Liver (tissue), 9 donors: Measurements from ENCODE around the gene TMEM139. TPM values are rescaled to one million over a fixed set of nuclear protein-coding genes. Genes with fewer than 3 reads are reported as not detected.

ENCODE experiments used
- DNase-seq: peaks from one replicate; pipeline ENCODE4 v3.0.0-alpha.2; 2017; ENCODE audit warnings: low spot score
- H3K27ac ChIP-seq, 2 donors: one replicate each; pipeline ENCODE4 v1.7.0; 2013; ENCODE audit warnings: inconsistent platforms in 2 of 2, low read length in 2 of 2, control low read depth in 1 of 2, low read depth in 1 of 2, mild to moderate bottlenecking in 1 of 2
- H3K27me3 ChIP-seq, 4 donors: one replicate each; pipeline versions ENCODE4 v1.6.1 to v1.7.0; 2013; ENCODE audit warnings: low read length in 3 of 4, inconsistent platforms in 1 of 4, mild to moderate bottlenecking in 1 of 4, moderate library complexity in 1 of 4; ENCODE audit not compliant: control insufficient read depth in 4 of 4, insufficient read depth in 4 of 4
- H3K36me3 ChIP-seq, 4 donors: one replicate each; pipeline versions ENCODE4 v1.6.1 to v1.7.0; 2013; ENCODE audit warnings: low read length in 3 of 4, mild to moderate bottlenecking in 3 of 4, low read depth in 1 of 4, moderate library complexity in 1 of 4; ENCODE audit not compliant: control insufficient read depth in 4 of 4, insufficient read depth in 3 of 4
- H3K4me1 ChIP-seq, 4 donors: one replicate each; pipeline versions ENCODE4 v1.6.1 to v1.7.0; 2013; ENCODE audit warnings: low read length in 3 of 4, mild to moderate bottlenecking in 3 of 4, moderate library complexity in 1 of 4; ENCODE audit not compliant: control insufficient read depth in 4 of 4, insufficient read depth in 4 of 4
- H3K4me3 ChIP-seq, 3 donors: one replicate each; pipeline versions ENCODE4 v1.6.1 to v1.7.0; 2013; ENCODE audit warnings: low read length in 3 of 3, control low read depth in 1 of 3, low read depth in 1 of 3, mild to moderate bottlenecking in 1 of 3
- H3K9ac ChIP-seq, 2 donors: one replicate each; pipeline ENCODE4 v1.7.0; 2013; ENCODE audit warnings: low read length in 2 of 2, mild to moderate bottlenecking in 2 of 2, moderate library complexity in 2 of 2, control low read depth in 1 of 2, low read depth in 1 of 2
- H3K9me3 ChIP-seq, 4 donors: one replicate each; pipeline versions ENCODE4 v1.6.1 to v1.7.0; 2013; ENCODE audit warnings: low read length in 3 of 4; ENCODE audit not compliant: control insufficient read depth in 4 of 4
- EGR1 ChIP-seq, 2 donors: IDR thresholded peaks; 2 replicates each; pipeline ENCODE4 v1.6.1; 2016 to 2018; ENCODE audit warnings: antibody characterized with exemption in 2 of 2, low read depth in 2 of 2
- FOXA1 ChIP-seq: IDR thresholded peaks from 2 replicates; pipeline ENCODE4 v1.6.1; 2016; ENCODE audit warnings: antibody characterized with exemption
- FOXA2 ChIP-seq: IDR thresholded peaks from 2 replicates; pipeline ENCODE4 v1.6.1; 2016; ENCODE audit warnings: antibody characterized with exemption
- GABPA ChIP-seq, 2 donors: IDR thresholded peaks in 1 of 2; conservative IDR thresholded peaks in 1 of 2; 2 replicates each; pipeline ENCODE4 v1.6.1; 2016; ENCODE audit warnings: antibody characterized with exemption in 2 of 2, mild to moderate bottlenecking in 1 of 2, moderate library complexity in 1 of 2
- HNF4A ChIP-seq, 2 donors: conservative IDR thresholded peaks; 2 replicates each; pipeline ENCODE4 v1.6.1; 2016; ENCODE audit warnings: antibody characterized with exemption in 2 of 2, mild to moderate bottlenecking in 2 of 2
- HNF4G ChIP-seq: IDR thresholded peaks from 2 replicates; pipeline ENCODE4 v1.6.1; 2016; ENCODE audit warnings: antibody characterized with exemption
- JUND ChIP-seq, 2 donors: IDR thresholded peaks; 2 replicates each; pipeline ENCODE4 v1.6.1; 2016; ENCODE audit warnings: antibody characterized with exemption in 2 of 2
- NR2F2 ChIP-seq: IDR thresholded peaks from 2 replicates; pipeline ENCODE4 v1.6.1; 2016; ENCODE audit warnings: antibody characterized with exemption
- RAD21 ChIP-seq, 2 donors: IDR thresholded peaks; 2 replicates each; pipeline ENCODE4 v1.6.1; 2016; ENCODE audit warnings: antibody characterized with exemption in 2 of 2, mild to moderate bottlenecking in 2 of 2
- RXRA ChIP-seq, 2 donors: IDR thresholded peaks; 2 replicates each; pipeline ENCODE4 v1.6.1; 2017 to 2018; ENCODE audit warnings: antibody characterized with exemption in 2 of 2, mild to moderate bottlenecking in 1 of 2
- SP1 ChIP-seq: IDR thresholded peaks from 2 replicates; pipeline ENCODE4 v1.6.1; 2018; ENCODE audit warnings: antibody characterized with exemption, mild to moderate bottlenecking
- TAF1 ChIP-seq: conservative IDR thresholded peaks from 2 replicates; pipeline ENCODE4 v1.6.1; 2016; ENCODE audit warnings: antibody characterized with exemption, mild to moderate bottlenecking
- YY1 ChIP-seq: IDR thresholded peaks from 2 replicates; pipeline ENCODE4 v1.6.1; 2016; ENCODE audit warnings: antibody characterized with exemption, mild to moderate bottlenecking
- WGBS: extraction: QIAGEN DNeasy Blood & Tissue Kit; methylation state at CpG from one replicate; pipeline ENCODE4 v1.1.7; 2013; 5-methylcytosine and 5-hydroxymethylcytosine counted together
- polyA plus RNA-seq, 2 donors: library from polyadenylated mRNA; stranded (reverse) in 1 of 2; unstranded in 1 of 2; fragments of 200-250 nt in 1 of 2; fragments of >200 nt in 1 of 2; fragmentation: Nextera tagmentation in 1 of 2; extraction: Ambion mirVana in 1 of 2; gene quantifications; one replicate each; pipeline versions ENCODE4 v1.2.1 to v1.2.3, GENCODE V29; 2013 to 2015
- total RNA-seq, 2 donors: library from RNA; depleted of rRNA; stranded (reverse); fragments of >200 nt; gene quantifications; one replicate each; pipeline ENCODE4 v1.2.3, GENCODE V29; 2014
- TF ChIP-seq, protein P1 (sequence below): IDR thresholded peaks from 2 replicates; pipeline ENCODE4 v1.6.1; 2016; ENCODE audit warnings: antibody characterized with exemption
- TF ChIP-seq, protein P2 (sequence below): IDR thresholded peaks from 2 replicates; pipeline ENCODE4 v1.6.1; 2016; ENCODE audit warnings: antibody characterized with exemption
- TF ChIP-seq, protein P3 (sequence below): IDR thresholded peaks from 2 replicates; pipeline ENCODE4 v1.6.1; 2016; ENCODE audit warnings: antibody characterized with exemption
- TF ChIP-seq, protein P4 (sequence below): fragments of 150-350 bp; IDR thresholded peaks from 2 replicates; pipeline ENCODE4 v1.5.1; 2017; ENCODE audit warnings: improper control_type of control experiment, low read depth, low read length; ENCODE audit not compliant: missing input control
- TF ChIP-seq, protein P5 (sequence below): IDR thresholded peaks from 2 replicates; pipeline ENCODE4 v1.6.1; 2016; ENCODE audit warnings: antibody characterized with exemption, mild to moderate bottlenecking
- donor health status: healthy.
- donor health status: healthy.
- donor health status: healthy.
- donor health status: healthy.
- donor health status: healthy.

TMEM139 gene
- total and polyA plus RNA-seq, 4 donors: 3.0 to 8.6 (median 5.5) TPM

DNA sequence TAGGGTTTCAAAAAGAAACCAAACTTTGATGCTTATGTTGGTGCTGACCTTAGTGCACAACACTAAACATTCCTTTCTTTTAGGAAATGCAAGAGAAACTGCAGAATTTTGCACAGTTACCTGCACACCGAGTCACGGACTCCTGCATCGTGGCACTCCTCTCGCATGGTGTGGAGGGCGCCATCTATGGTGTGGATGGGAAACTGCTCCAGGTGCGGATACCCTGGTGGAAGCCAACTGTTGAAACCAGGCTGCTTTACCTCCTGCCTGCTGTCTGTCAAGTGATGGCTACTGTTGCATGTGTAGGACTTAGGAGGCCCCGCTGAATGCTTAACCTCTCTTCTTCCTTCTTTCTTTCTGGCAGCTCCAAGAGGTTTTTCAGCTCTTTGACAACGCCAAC lies 15.1 kb downstream of the TMEM139 start:
- no peak overlapping the region for H3K4me3 ChIP-seq
- H3K36me3 ChIP-seq: peaks cover 9 to 65% (median 58%) of the 10 kb centered on the region in 4 donors
- H3K9me3 ChIP-seq: no peaks in the 10 kb centered on the region
- no peaks in the 10 kb centered on the region for H3K27me3 ChIP-seq
- WGBS: 50% methylated on average over 8 of the region's 8 CpGs
- no peak overlapping the region for H3K27ac ChIP-seq
- DNase-seq: peak; percentile 53
- H3K9ac ChIP-seq: no peak overlapping the region
- peaks cover 0 to 6% (median 3%) of the 10 kb centered on the region in 4 donors for H3K4me1 ChIP-seq
- peak in 1 of 2 donors; percentile 15 for TF ChIP-seq HNF4A (conservative IDR thresholded peaks at IDR 0.05)
- TF ChIP-seq SP1: no peak
- TF ChIP-seq, protein P1, sequence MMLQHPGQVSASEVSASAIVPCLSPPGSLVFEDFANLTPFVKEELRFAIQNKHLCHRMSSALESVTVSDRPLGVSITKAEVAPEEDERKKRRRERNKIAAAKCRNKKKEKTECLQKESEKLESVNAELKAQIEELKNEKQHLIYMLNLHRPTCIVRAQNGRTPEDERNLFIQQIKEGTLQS: no peak
- no peak for TF ChIP-seq NR2F2
- TF ChIP-seq EGR1 (IDR thresholded peaks at IDR 0.05; ENCODE audit: low read depth in 2 of 2): no peak
- peak; percentile 73 to 87 for TF ChIP-seq RAD21 (IDR thresholded peaks at IDR 0.05)
- TF ChIP-seq JUND (IDR thresholded peaks at IDR 0.05): no peak
- TF ChIP-seq, protein P2, sequence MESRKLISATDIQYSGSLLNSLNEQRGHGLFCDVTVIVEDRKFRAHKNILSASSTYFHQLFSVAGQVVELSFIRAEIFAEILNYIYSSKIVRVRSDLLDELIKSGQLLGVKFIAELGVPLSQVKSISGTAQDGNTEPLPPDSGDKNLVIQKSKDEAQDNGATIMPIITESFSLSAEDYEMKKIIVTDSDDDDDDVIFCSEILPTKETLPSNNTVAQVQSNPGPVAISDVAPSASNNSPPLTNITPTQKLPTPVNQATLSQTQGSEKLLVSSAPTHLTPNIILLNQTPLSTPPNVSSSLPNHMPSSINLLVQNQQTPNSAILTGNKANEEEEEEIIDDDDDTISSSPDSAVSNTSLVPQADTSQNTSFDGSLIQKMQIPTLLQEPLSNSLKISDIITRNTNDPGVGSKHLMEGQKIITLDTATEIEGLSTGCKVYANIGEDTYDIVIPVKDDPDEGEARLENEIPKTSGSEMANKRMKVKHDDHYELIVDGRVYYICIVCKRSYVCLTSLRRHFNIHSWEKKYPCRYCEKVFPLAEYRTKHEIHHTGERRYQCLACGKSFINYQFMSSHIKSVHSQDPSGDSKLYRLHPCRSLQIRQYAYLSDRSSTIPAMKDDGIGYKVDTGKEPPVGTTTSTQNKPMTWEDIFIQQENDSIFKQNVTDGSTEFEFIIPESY: no peak
- no peak for TF ChIP-seq HNF4G
- TF ChIP-seq FOXA2: no peak
- peak in 1 of 2 donors; percentile 12 for TF ChIP-seq RXRA (IDR thresholded peaks at IDR 0.05)
- no peak for TF ChIP-seq TAF1
- TF ChIP-seq, protein P3, sequence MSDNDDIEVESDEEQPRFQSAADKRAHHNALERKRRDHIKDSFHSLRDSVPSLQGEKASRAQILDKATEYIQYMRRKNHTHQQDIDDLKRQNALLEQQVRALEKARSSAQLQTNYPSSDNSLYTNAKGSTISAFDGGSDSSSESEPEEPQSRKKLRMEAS: no peak
- TF ChIP-seq, protein P4, sequence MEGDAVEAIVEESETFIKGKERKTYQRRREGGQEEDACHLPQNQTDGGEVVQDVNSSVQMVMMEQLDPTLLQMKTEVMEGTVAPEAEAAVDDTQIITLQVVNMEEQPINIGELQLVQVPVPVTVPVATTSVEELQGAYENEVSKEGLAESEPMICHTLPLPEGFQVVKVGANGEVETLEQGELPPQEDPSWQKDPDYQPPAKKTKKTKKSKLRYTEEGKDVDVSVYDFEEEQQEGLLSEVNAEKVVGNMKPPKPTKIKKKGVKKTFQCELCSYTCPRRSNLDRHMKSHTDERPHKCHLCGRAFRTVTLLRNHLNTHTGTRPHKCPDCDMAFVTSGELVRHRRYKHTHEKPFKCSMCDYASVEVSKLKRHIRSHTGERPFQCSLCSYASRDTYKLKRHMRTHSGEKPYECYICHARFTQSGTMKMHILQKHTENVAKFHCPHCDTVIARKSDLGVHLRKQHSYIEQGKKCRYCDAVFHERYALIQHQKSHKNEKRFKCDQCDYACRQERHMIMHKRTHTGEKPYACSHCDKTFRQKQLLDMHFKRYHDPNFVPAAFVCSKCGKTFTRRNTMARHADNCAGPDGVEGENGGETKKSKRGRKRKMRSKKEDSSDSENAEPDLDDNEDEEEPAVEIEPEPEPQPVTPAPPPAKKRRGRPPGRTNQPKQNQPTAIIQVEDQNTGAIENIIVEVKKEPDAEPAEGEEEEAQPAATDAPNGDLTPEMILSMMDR: peak; percentile 66
- TF ChIP-seq GABPA (IDR thresholded peaks at IDR 0.05 in 1 of 2, conservative IDR thresholded peaks at IDR 0.05 in 1 of 2): no peak
- TF ChIP-seq, protein P5, sequence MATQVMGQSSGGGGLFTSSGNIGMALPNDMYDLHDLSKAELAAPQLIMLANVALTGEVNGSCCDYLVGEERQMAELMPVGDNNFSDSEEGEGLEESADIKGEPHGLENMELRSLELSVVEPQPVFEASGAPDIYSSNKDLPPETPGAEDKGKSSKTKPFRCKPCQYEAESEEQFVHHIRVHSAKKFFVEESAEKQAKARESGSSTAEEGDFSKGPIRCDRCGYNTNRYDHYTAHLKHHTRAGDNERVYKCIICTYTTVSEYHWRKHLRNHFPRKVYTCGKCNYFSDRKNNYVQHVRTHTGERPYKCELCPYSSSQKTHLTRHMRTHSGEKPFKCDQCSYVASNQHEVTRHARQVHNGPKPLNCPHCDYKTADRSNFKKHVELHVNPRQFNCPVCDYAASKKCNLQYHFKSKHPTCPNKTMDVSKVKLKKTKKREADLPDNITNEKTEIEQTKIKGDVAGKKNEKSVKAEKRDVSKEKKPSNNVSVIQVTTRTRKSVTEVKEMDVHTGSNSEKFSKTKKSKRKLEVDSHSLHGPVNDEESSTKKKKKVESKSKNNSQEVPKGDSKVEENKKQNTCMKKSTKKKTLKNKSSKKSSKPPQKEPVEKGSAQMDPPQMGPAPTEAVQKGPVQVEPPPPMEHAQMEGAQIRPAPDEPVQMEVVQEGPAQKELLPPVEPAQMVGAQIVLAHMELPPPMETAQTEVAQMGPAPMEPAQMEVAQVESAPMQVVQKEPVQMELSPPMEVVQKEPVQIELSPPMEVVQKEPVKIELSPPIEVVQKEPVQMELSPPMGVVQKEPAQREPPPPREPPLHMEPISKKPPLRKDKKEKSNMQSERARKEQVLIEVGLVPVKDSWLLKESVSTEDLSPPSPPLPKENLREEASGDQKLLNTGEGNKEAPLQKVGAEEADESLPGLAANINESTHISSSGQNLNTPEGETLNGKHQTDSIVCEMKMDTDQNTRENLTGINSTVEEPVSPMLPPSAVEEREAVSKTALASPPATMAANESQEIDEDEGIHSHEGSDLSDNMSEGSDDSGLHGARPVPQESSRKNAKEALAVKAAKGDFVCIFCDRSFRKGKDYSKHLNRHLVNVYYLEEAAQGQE: no peak
- no peak for TF ChIP-seq FOXA1
- no peak for TF ChIP-seq YY1
